ENCODE data around the gene SQSTM1. TPM values are rescaled to one million over a fixed set of nuclear protein-coding genes. Genes with fewer than 3 reads are reported as not detected.

The SQSTM1 gene
- total RNA-seq, 3 donors from 2014 or later (not counting 1 experiment from before 2014, with no cell fraction given): 474 to 707 (median 657) TPM

- WGBS (ENCODE audit: insufficient coverage): 97% methylated on average over 13 of the region's 14 CpGs
- no peak for TF ChIP-seq CTCF (IDR thresholded peaks at IDR 0.05)
- Histone ChIP-seq H3K4me1 (ENCODE audit: control insufficient read depth, insufficient read depth, low read length) (no peaks in the 10 kb centered on the region), H3K36me3 (ENCODE audit: control insufficient read depth, insufficient read depth, low read length) (peaks cover 36% of the 10 kb centered on the region), H3K9me3 (ENCODE audit: control insufficient read depth, insufficient read depth, low read length) (no peaks in the 10 kb centered on the region), H3K27ac (ENCODE audit: low read length) (no peak overlapping the region), H3K4me3 (ENCODE audit: low read length) (no peak overlapping the region), H3K27me3 (ENCODE audit: control insufficient read depth, insufficient read depth, low read length) (no peaks in the 10 kb centered on the region)
- Mint-ChIP-seq H3K4me1 (peaks cover 0 to 6% of the 10 kb centered on the region in 2 donors), H3K27me3 (ENCODE audit: low read depth in 2 of 2) (no peaks in the 10 kb centered on the region), H3K4me3 (no peak overlapping the region), H3K36me3 (no peaks in the 10 kb centered on the region), H3K27ac (no peak overlapping the region), H3K9me3 (no peaks in the 10 kb centered on the region)
- intact Hi-C loops (cut with micrococcal nuclease): no loop called here
- ATAC-seq: no peak
- no peak for DNase-seq
Measured at GRCh38 chr5:179872828-179873575, 52.3 kb downstream of the SQSTM1 start.

GRCh38 chr5:179873588-179874110 is 52.9 kb downstream of the SQSTM1 start:
- Mint-ChIP-seq H3K27ac (no peak overlapping the region), H3K4me3 (no peak overlapping the region), H3K27me3 (ENCODE audit: low read depth in 2 of 2) (no peaks in the 10 kb centered on the region), H3K4me1 (peaks cover 0 to 6% of the 10 kb centered on the region in 2 donors), H3K9me3 (no peaks in the 10 kb centered on the region), H3K36me3 (no peaks in the 10 kb centered on the region)
- Histone ChIP-seq H3K9me3 (ENCODE audit: control insufficient read depth, insufficient read depth, low read length) (no peaks in the 10 kb centered on the region), H3K36me3 (ENCODE audit: control insufficient read depth, insufficient read depth, low read length) (peaks cover 39% of the 10 kb centered on the region), H3K4me1 (ENCODE audit: control insufficient read depth, insufficient read depth, low read length) (no peaks in the 10 kb centered on the region), H3K27me3 (ENCODE audit: control insufficient read depth, insufficient read depth, low read length) (no peaks in the 10 kb centered on the region), H3K4me3 (ENCODE audit: low read length) (no peak overlapping the region), H3K27ac (ENCODE audit: low read length) (no peak overlapping the region)
- TF ChIP-seq CTCF (IDR thresholded peaks at IDR 0.05): no peak
- ATAC-seq (no peak), DNase-seq (no peak)
- intact Hi-C loops (cut with micrococcal nuclease): no loop called here
- WGBS (ENCODE audit: insufficient coverage): 99% methylated on average over 7 of the region's 7 CpGs

- WGBS (ENCODE audit: insufficient coverage): 98% methylated on average over 3 of the region's 3 CpGs
- Histone ChIP-seq H3K4me3 (ENCODE audit: low read length) (no peak overlapping the region), H3K27ac (ENCODE audit: low read length) (no peak overlapping the region), H3K4me1 (ENCODE audit: control insufficient read depth, insufficient read depth, low read length) (no peaks in the 10 kb centered on the region), H3K27me3 (ENCODE audit: control insufficient read depth, insufficient read depth, low read length) (no peaks in the 10 kb centered on the region), H3K9me3 (ENCODE audit: control insufficient read depth, insufficient read depth, low read length) (no peaks in the 10 kb centered on the region), H3K36me3 (ENCODE audit: control insufficient read depth, insufficient read depth, low read length) (peaks cover 43% of the 10 kb centered on the region)
- Mint-ChIP-seq H3K4me1 (peaks cover 0 to 6% of the 10 kb centered on the region in 2 donors), H3K27me3 (ENCODE audit: low read depth in 2 of 2) (no peaks in the 10 kb centered on the region), H3K36me3 (no peaks in the 10 kb centered on the region), H3K27ac (no peak overlapping the region), H3K9me3 (no peaks in the 10 kb centered on the region), H3K4me3 (no peak overlapping the region)
- no peak for TF ChIP-seq CTCF (IDR thresholded peaks at IDR 0.05)
- ATAC-seq: no peak
- DNase-seq: no peak
- intact Hi-C loops (cut with micrococcal nuclease): no loop called here
Measured at GRCh38 chr5:179874136-179874535, 53.4 kb downstream of the SQSTM1 start.
